NCI-H226 (cell line): ENCODE data around the gene ST3GAL4.
A peak's percentile ranks its signal among the peaks of the same experiment; 100 is the strongest.
"Not testable (repeated sequence)": the region's sequence is repeated elsewhere in the genome, so short reads cannot be mapped to it uniquely, and the experiment has no call there.

Source experiments
- DNase-seq: peaks from one replicate; pipeline ENCODE4 v3.0.0-alpha.2; 2015

The ST3GAL4 gene

DNA sequence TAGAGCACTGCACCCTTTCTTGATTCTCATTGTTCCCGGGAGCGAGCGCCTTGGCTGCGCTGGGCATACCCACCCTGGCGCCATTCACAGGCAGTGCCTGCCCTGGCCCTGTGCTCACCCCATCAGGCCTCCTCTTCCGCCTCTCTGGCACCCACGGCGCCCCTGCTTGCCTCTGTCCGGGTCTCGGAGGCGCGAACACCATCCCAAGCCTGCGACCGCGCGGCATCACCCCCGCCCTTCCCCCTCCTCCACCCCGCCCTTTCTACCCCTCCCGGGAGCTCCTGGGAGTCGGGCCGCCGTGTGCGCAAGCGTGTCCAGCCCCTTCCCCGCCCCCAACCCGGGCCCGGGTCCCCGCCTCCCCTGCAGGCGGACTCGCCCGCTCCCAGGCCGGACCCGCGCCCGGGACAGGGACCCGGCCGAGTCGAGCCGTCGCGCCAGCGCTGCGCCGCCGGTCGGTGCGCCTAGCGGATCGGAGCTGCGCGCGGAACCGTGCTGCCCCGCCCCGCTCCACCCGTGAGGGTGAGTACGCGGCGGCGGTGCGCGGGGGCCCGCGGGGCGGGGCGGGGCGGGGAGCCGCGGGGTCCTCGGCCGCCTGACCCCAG, at the start of gene ST3GAL4:
TSS of gene ST3GAL4 (plus strand) at position 363 of the 602 bp plus-strand sequence. CDS start 50,470 bp downstream, outside the sequence.
- peak; percentile 53 for DNase-seq

DNA sequence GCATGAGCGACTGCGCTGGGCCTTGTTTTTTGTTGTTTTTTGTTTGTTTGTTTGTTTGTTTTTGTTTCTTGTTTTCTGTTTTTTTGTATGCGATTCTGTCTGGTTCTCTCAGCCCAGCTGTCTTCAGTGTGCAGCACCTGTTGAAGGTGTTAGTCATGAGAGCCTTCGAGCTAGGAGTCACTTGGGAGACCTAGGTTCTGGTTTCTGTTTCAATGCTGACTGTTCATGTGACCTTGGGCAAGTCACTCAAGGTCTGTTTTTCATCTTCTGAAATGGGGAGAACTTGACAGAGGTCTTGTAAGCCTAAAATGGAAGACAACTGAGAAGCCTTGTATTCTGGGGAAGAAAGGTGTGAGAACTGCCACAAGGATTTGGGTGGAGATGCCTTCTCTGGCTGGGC, 49.8 kb upstream of the ST3GAL4 start:
- no peak for DNase-seq

- DNase-seq = no peak
Observed at GRCh38 chr11:126307706-126308105, 47.8 kb upstream of the ST3GAL4 start.

- no peak for DNase-seq
Observed at GRCh38 chr11:126308271-126308671, 47.2 kb upstream of the ST3GAL4 start.

DNA sequence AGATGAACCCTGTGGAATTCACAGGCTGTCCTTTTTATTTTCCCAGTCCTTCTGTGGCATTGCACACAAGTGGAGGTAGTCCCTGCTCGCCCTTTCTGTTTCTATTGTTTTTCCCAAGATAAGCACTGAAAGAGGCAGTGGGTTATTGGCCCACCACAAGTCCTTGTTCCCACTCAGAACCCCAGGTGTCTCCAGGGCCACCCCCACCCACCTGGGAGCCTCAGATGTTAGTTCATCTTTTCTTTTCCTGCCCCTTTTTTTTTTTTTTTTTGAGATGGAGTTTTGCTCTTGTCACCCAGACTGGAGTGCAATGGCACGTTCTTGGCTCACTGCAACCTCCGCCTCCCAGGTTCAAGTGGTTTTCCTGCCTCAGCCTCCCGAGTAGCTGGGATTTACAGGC, 46.7 kb upstream of the ST3GAL4 start:
- DNase-seq = not testable (repeated sequence)

DNA sequence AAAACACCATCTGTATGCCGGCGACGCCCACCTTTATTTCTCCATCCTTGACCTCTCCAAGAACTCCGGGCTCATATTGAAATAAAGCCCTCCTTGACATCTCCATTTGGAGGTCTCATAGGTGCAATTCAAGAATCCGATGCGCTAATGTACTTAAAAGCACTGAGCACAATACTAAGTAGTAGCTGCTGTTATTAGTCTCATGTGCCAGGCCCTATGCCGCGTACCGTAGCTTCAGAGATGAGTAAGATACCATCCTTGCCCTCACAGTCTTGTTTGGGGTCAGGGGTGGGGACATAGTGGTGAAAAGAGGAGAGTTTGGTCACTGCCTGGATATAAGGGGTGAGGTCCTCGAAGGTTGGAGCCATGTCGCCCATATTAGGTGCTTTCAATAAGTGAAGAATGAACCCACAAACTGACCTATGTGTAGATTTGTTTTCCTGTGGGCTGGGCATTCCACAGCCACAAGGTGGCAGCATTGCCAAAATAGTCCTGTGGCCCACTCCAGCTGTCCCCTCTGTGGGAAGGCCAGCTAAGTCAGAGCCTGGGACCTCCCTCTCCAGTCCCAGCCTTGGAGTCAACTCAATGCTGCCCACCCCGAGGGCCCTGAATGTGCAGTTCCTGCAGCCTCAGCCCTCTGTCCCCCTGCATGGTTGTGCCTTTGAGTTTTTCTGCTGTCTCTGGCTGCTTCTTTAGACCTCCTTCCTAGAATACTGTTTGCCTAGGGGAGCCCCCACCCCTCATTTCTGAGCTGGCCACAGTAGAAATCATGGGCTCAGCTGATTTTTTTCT, 45.1 kb upstream of the ST3GAL4 start:
- peak; percentile 20 for DNase-seq

DNA sequence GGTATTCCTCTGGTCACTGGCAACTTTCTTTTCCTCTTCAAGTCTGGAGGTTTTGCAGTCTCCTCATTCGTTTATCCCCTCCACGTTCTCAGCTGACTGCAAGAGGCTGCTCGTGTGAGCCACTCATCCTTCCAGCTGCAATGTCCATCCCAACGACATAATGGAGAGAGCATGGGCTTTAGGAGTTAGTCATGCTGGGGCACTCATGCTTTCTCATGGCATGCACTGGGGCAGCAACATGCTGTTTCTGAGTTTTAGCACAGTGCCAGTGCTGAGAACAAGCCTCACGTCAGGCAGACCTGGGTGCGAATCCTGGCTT, 44.5 kb upstream of the ST3GAL4 start:
- no peak for DNase-seq

GRCh38 chr11:126311401-126312291, 43.8 kb upstream of the ST3GAL4 start:
- DNase-seq = no peak

- DNase-seq = no peak
Observed at GRCh38 chr11:126312961-126313360, 42.5 kb upstream of the ST3GAL4 start.

DNA sequence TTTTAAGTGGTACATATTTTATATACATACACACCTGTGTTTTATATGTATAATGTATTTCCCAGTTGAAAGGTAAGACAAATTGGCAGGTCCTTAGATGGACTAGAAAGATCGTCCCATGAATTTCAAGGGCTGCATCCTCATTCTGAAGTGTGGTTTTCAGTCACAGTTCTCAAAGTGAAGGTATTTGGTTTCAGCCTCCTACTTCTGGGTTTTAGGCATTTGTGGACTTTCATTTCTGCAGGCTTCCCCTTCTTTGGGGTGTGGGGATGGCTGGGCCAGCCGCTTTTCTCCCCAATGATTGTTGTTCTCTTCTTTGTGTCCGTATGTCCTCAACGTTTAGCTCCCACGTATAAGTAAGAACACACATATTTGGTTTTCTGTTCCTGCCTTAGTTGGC, 41.7 kb upstream of the ST3GAL4 start:
- DNase-seq = no peak

DNA sequence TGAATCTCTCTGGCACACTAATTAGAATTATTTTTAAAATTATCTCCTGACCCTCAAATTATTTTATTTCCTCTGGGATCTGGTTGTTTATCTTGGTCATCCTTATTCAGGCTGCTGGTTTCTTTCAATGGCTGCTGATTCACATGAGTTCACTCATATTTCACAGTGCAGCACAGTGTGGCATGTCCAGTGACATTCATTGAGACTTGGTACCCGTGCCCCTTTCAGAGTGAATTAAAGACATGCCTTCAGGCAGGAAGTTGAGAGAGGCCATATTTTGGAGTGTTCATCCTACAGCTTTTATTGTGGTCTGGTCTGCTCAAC, 38.1 kb upstream of the ST3GAL4 start:
- no peak for DNase-seq

GRCh38 chr11:126317756-126318573, 37.5 kb upstream of the ST3GAL4 start:
- DNase-seq = peak; percentile 44

- DNase-seq = peak; percentile 60
Observed at GRCh38 chr11:126318574-126319373, 36.7 kb upstream of the ST3GAL4 start.

DNA sequence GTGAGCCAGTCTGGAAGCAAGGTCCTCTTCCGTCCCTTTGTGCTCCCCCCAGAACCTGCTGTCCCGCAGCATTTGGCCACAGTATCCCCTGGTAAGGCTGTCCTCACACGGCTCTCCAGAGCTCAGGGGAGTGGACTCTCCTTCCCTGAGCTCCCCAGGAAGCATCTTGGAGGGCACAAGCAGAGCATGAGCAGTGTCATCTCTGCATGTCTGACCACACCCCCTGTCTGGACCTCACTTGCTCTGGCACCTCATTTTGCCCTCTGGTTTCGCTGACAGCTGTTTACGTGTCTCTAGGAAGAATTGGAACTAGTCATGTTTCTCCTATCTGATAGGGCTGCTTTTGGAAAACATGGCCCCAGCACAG, 36.1 kb upstream of the ST3GAL4 start:
- DNase-seq = no peak

DNA sequence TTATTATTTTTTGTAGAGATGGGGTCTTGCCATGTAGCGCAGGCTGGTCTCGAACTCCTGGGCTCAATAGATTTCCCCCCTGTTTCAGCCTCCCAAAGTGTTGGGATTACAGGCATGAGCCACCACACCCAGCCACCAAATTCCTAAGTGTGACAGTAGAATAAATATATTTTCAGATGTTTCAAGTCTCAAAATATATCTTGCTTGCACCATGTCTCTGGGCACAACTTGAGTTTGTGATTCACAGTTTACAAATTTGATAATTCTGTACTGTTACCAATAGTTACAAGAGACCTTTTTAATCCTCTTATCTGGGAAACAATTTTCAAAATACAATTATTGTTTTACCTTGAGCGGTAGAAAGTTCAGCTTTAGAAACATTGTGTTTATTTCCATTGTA, 32.5 kb upstream of the ST3GAL4 start:
- no peak for DNase-seq

GRCh38 chr11:126327281-126328000, 28.0 kb upstream of the ST3GAL4 start:
- no peak for DNase-seq

- no peak for DNase-seq
Observed at GRCh38 chr11:126328001-126328390, 27.5 kb upstream of the ST3GAL4 start.

DNA sequence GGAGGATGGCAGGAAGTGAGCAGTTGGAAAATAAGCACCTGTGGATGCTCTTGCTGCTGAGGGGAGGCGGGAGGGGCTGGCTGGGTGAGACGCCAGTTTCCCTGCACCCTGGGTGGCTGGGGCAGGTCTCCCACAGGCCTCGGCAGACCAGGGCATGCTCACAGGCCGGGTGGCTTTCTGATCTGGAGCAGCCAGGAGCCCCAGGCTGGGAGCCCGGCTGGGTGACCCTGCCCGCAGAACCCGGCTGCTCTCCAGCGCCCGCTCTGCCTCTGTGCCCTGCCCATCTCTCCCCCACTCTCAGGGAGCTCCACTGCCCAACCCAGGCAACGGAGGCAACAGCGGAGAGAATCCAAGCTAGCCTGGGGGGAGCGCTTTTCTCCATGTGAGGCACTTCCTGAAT, 27.0 kb upstream of the ST3GAL4 start:
- no peak for DNase-seq

GRCh38 chr11:126328938-126329643, 26.4 kb upstream of the ST3GAL4 start:
- DNase-seq = no peak

DNA sequence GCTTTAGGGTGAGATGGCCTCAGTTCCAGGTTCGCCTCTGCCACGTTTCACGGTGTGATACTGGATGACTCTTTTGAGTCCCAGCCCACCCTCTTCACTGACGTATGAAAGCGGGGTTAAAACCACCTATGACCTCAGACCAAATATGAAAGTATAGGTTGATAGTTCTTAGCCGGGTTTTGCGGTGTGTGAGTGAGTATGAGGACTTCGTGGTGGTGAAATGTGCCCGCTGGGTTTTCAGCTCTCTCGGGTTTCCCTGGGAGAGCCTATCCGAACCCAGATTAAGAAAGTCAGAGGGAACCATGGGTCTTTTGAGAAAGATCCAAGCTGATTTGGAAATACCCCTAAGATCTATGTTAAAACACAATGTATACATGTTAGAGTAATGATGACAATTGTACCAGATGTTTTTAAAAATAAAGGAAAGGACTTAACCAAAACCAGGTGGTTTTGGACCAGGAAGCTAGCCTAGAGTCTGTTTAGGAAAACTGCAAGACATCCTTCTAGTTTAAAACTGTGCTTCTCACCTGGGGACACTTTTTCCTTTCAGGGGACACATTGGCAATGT, 25.8 kb upstream of the ST3GAL4 start:
- DNase-seq = no peak

DNA sequence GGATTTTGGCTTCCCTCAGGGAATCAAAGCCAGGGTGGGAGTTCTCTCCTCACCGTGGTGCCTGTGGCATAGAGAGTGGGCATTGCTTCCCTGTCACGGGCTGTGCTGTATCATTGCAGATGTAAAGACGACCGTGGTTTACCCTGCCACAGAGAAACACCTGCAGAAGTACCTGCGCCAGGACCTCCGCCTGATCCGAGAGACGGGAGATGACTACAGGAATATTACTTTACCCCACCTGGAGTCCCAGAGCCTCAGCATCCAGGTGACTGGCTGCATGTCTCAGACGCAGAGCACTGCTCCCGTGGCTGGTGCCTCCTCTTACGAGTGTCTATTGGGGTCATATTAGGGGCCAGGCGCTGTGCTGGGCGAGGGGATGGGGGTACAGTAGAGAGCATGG, 24.2 kb upstream of the ST3GAL4 start:
- DNase-seq = no peak
